CD4-positive, alpha-beta T cell treated with Interleukin-10 for 1 hour (primary cell): Measurements from ENCODE around the gene LRP10.

Source experiments
- DNase-seq: peaks from one replicate; pipeline ENCODE4 v3.0.0-alpha.2; 2020

LRP10 gene

DNA sequence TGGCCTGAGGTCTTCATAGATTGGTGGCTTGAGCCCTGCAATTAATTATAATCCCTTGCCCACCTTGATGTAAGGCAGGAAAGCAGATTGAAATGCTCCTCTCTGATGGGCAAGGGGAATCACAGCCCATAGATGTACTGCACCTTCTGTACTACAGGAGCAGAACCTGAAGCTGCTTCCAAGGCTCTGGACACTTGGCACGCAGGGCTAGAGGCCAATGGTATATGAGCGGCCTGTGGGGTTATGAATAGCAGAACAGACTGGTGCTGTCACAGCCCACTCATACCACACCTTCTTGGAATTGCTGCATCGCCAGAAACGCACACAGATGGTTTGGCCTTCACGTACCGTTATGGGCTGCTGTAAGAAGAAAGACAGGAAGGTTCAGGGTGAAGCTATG, 49.2 kb downstream of the LRP10 start:
- DNase-seq = no peak

DNA sequence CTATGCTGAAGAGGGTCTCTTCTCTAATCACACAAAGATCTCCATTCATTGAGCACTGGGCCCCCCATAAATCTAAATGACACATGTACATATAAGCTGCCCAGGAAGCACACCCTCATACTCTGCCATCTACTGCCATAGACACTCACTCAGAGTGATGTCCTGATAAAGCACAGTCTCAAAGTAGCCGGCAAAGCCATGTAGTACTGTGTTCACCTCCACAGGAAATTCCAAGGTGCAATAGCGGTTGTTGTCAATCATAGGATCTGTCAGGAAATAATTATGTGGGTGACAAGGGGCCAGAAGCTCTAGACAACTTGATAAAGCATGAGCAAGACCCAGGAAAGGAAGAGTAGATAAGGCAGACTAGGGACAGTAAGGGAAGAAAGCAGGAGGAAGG, 50.8 kb downstream of the LRP10 start:
- no peak for DNase-seq

DNA sequence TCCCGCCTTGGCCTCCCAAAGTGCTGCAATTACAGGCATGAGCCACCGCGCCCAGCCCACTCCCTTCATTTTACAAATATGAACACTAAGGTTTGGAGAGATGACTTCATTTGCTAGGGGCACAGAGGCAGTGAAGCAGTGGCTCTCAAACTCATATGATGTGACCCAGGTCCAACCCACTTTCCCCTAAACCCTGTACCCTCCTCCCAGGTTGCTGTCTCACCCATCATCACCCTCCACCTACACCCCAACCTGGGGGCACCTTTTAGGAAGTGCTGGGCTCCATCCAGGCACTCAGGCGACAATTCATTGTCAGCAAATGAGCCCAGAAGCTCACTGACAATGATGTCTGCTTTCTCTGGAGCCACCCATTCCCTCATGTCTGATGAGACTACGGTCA, 52.2 kb downstream of the LRP10 start:
- no peak for DNase-seq

DNA sequence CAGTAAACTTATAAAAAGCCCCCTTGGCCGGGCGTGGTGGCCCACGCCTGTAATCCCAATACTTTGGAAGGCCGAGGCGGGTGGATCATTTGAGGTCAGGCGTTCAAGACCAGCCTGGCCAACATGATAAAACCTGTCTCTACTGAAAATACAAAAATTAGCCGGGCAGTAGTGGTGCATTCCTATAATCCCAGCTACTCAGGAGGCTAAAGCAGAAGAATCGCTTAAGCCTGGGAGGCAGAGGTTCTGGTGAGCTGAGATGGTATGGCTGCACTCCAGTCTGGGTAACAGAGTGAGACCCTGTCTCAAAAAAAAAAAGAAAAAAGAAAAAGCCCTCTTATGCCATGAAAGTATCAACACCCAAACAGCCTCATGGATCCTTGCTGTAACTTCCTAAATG, 54.0 kb downstream of the LRP10 start:
- DNase-seq = no peak

DNA sequence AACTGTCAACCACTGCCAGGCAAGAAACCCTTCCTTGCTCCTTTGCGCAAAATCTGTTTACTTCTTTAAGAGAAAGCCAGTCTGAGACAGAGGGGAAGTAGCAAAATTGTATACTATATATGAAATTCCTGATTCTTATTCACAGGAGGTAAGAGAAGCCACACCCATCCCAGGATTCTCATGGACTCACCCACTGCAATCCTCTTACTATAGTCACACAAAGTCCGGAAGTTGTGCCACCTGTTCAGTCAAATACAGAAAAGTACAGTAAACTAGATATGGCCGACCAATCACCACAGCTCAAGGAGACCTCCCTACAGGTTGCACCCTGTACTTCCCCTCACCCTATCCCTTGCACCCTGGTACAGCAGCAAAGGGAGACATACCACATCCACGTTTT, 54.8 kb downstream of the LRP10 start:
- no peak for DNase-seq

DNA sequence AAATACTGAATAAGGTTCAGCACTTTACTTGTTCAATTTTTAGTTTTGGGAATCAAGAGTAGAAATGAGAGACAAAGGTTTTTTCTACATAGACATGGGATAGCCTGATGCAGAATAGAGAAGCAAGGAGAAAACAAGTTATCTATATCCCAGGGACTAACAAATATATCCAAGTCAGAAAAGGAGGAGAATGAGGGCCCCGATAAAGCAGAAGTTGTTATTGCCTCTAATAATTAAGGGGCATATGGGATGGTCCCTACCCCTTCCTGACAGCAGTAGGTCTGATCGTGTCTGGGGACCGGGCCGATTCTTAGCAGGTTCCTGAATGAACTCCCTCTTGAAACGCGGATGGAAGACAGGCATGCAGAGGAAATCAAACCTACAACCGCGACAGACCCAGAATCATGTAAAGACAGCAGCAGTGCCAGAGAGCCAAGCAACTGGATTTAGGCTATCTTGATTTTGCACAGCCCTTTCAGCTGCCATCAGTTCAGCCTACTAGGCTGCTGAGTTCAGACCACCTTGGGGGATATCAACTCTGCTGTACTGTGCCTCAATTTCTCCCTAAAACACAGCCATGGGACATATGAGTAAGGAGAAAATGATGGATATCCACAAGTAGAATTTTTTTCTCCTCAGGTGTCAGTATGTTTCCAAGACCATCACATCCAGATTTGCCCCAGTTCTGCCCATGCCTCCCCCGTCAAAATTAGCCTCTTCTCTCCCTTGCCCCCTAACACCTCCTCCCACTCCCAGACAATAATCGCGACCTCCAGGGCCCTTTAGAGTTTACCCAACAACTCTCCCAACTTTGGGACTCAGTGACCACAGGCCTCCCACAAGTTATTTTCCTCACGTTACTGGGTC, 56.9 kb downstream of the LRP10 start:
- no peak for DNase-seq

DNA sequence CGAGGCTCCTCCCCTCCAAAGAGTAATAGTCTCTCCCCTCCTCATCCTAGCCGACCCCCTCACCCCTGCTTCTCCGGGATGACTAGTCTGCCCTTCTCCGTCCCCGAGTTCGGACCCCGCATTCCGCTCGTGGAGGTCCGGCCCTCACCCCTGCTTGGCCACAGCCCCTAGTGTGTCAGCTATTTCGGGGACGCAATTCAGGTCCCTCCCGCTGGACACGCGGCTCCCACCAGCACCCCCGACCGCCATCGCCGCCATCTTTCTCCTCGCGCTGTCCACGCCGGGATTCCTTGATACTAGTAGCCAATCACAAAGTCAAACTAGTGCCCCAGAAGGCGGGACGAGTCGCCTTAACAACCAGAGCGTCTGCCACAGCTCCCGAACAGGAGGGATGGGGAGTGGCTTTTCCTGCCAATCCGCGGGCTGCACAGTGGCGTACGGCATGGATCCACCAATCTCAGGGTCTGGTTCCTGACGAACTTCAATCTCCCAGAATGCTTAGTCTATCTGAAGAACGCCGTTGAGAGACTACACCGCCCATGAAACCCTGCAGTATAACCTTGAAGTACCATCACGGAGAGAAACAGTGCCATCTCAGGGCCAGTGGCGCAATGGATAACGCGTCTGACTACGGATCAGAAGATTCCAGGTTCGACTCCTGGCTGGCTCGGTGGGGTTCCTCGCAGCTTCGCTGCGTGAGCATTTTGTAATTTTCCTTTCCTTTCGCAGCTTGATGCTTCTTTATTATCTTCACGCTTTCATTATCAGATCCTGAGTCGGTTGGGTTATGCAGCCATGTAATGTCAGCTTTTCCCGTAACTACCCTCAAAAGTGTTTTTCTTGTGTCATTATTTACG, 57.8 kb downstream of the LRP10 start, which contains the start of gene PRMT5:
Gene PRMT5 (minus strand): TSS at position 273 of the 857 bp plus-strand sequence. CDS start 15 bp downstream, at position 258.
- DNase-seq = peak; percentile 99

DNA sequence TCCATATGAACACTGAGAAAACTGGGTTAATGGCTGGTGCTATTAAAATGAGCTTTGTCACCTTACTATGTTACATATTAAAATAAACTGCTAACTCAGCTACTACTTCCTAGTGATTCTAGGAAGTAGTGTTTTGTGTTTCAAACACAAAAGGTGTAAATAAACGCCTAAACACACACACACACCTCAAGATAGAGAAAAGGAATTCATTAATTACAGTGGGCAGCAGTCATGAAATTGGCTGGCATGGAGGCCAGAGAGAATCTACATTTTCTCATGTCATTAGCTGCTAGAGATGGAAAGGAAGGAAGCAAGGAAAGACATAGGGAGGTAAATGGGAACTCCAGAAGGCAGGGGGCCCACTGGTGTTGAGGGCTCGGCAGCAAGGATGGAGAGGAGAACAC, 58.4 kb downstream of the LRP10 start:
- DNase-seq = no peak
